Measurements from ENCODE around the gene MAPKAPK3.

MAPKAPK3 gene

DNA sequence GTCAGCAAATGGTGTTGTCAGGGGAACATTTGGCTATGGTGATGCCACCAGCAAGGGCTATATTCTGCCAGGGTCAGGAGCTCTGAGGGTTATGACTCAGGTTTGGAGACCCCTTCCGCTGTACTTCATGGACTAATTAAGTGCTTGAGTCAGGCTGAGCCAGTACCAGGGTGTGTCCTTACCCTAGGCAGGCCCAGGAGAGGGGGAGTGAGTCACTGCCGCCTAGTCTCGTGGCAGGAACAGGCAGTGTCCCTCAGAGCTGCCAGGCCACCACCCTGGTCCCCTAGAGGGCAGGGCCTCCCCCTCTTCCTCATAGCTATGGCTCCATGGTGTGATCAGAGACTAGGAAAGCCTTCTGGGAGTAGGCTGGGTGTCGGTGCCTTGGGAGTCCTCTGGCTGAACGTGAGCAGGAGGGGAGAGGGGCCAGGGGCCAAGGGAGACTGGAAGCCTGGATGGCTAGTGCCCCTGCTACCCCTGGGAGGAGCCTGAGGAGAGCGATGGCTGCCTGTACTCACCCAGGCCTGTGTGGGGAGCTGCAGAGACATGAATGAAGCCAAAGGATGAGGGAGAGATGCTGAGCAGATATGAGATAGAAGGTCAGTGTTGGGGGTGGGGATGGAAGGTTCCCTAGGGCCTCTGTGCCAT lies 10.6 kb downstream of the MAPKAPK3 start:
- peak; percentile 86 to 88 for DNase-seq

DNA sequence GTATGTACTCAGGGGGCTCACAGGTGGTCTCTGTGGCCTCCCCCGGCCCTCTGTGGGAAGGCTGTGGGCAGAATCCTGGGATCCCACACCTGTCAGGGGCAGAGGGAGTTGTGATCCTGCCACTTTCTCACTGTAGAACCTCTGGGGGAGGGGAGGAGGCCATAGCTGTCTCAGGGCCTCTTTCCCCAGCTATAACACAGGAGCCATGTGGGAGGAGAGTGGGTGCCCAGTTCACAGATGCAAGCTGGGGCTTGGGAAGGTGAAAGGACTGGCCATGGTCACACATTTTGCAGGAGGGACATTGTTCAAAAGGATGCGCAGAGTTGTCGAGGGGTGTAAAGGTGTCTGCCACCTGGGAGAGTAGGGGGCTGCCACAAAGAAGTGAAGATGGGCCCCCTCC lies 11.7 kb downstream of the MAPKAPK3 start:
- DNase-seq: no peak

DNA sequence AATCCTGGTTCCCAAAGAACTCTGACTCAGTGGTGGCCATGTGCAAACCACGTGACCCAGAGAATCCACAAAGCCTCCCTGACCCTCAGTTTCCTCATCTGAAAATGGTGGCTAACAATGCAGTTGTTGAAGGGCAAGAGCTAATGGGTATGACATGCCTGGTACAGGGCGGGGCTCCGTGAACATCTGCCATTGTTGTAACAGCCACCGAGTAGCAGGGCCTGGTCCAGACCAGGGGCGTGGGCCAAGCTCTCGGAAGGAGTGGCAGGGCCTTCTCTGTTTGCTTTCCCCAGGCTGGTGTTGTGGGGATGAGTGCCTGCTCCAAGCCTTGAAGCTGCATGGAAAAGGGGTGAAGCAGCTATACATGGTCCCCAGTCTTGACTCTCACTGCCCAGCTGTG lies 13.4 kb downstream of the MAPKAPK3 start:
- DNase-seq: no peak

DNA sequence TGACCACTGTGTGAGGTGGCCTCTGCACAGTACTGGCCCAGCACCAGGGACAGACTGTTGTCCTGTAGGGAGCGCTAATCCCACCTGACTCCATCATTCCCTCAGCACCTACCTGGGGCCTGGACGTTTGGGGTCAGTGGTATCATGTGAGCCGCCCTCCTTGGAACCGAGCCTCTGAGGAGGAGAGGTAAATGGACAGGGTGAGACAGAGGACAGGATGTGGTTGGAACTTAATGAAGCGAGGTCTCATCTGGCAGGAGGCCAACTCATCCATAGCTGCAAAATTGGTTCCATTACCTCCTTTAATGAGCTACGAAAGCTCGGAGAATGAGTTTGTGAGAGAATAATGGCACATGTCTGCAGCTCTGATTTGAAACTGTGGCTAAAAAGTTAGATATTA lies 13.9 kb downstream of the MAPKAPK3 start:
- no peak for DNase-seq

DNA sequence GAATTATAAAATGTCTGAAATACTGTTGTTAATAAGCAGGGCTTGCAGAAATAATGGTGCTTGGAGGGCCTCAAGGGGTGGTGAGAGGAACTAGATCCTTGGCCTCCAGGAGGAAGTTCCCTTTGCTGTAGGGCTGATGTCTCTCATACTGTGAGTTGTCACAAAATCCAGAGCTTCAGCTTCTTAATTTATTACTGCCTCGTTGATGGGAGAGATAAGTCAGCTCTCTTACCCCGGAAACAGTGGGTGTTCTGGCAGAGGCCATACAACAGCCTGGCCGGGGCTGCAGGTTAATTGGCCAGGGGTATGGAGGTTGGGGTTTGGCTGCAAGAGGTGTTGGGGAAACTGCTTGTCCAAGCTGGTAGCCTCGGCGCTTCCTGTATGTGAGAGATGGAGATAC lies 15.5 kb downstream of the MAPKAPK3 start:
- DNase-seq: peak; percentile 78

DNA sequence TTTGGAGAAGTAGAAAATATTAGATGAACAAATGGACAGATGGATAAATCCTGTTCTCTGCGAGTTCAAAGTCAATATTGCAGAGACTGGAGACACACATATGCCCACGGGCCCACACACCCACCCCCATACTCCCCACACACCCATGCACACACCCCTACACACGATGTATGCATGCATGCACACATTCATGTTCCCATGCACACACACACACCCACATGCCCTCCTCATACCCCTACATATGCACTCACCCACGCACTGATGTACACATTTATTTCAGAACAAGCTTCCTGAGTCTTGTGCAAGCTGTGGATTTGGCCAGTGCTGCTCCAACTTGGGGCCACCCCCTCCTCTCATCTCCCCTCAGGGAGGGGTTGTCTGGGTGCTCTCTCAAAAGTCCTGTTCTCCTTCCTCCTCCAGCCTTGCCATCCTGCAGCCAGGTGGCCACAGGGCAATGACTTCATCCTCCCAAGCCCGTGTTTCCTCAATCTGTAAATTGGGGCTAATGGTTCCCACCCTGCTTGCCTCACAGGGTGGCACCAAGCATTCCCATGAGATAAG lies 16.4 kb downstream of the MAPKAPK3 start:
- DNase-seq: peak; percentile 43 to 67

DNA sequence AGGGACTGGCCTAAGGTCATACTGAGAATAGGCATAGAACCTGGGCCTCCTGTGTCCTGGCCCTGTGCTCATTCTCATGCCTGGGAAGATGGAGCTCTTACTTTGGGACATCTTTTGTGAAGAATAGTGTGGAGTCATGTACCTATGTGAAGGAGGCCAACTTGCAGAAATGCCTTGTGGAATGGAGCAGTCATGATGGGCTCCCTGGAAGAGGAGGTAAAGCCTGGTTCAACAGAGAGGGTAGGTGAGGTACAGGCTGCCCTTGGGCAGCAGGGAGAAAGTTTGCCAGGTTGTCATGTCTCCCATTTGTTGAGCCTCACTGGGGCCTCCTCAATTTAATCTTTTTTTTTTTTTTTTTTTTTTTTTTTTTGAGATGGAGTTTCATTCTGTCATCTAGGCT lies 18.1 kb downstream of the MAPKAPK3 start:
- DNase-seq: no peak

DNA sequence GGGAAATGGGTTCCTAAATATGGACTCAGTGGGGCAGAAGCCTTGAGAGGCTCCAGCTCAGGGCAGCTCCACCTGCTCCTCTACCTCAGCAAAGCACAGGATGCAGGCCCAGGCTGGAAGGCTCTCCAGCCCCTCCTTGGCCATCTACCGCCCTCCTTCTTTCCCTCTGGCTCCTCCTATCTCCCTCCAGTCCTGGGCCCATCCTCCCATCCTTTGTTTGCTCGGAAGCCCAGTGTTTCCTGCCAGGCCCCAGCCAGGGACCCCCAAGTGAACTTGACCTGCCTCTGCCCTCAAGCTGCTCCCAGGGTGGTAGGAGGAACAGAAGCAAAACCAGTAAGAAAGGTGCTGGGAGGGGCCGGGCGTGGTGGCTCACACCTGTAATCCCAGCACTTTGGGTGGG lies 20.1 kb downstream of the MAPKAPK3 start:
- no peak for DNase-seq

DNA sequence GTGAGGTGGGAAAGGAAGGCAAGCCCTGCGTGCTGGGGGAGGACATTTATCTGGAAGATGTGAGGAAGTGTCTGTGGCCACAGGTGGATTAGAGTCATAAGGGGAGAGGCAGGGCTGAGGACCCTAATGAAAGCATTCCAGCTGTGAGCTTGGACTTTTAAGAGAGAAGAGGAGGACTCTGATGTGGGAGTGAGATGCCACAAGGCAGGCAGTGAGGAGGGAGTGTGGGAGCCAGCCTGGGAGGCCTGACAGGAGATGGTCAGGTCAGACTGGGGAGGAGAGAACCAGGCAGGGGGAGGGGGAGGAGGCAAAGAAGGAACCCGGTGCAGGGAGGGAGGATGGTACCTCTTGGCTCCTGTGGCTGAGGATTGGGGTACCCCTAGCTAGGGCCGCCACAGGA lies 21.0 kb downstream of the MAPKAPK3 start:
- DNase-seq: no peak

DNA sequence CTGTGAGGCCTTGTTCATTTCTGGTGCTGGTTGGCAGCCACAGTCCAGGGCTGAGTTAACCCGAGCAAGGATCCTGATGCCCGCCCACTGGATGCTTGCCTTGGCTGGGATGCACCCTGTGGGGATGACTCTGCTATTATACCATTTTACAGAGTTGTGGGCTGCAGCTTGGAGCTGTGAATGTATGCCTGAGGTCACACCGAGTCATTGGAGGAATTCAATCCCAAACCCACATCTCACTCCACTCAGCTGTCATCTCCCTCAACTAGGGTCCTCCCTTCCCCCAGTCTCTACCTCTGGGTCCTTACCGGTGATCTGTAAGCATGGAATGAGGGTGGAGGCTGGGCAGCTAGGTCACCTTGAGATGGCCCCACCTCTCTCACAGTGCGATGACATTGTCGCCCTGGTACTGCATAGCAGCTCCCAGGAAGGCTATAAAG lies 22.1 kb downstream of the MAPKAPK3 start:
- DNase-seq: peak in 1 of 2 donors; percentile 71

DNA sequence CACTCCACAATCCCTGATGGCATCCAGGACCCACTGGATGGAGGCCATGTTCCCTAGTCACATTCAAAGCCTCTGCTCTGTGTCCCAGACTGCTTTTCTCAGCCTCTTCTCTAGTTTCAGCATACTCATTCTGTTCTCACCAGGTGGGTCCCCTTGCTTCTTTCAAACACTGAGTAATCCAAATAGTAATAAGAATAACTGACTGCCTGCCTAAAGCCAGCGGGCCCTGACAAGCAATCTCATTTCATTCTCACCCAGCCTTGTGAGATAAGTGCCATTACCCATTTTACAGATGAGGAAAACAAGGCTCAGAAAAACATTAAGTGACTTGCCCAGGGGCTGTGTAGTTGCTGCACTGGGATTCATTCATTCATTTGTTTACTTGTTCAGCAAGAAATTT lies 25.4 kb downstream of the MAPKAPK3 start:
- DNase-seq: no peak

DNA sequence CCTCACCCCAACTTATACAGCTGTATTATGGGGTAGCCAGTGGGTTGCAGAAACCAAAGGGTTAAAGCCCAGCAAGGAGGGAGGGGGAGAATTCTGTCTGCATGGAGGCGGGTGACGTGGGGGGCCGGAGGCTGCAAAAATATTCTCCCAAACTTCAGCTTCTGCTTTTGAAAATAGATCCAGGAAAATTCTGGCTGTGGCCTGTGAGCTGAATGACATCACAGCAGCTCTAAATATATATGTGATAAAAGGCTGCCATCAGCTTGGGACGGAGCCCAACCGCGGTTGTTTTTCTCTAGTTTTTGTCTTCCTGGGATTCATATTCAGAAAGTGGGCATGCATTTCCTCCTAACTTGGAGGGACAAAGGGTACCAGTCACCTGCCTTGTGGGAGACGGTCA lies 27.6 kb downstream of the MAPKAPK3 start:
- DNase-seq: no peak

DNA sequence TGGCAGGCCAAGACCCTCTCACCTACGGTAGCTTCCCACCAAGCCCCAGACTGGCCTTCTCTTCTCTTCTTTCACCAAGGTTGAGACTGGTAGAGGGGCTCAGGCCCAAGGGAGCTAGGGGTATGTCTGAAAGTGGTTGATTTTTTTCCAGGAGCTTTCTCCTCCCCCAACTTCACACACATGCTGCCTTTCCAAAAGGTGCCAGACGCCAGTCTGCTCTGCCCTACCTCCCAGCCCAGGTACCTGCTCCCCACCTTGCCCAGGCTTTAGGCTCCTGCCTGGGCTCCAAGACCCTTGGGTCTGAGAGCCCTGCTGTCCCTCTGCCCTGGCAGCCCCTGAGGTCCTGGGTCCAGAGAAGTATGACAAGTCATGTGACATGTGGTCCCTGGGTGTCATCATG lies 28.4 kb downstream of the MAPKAPK3 start:
- no peak for DNase-seq

DNA sequence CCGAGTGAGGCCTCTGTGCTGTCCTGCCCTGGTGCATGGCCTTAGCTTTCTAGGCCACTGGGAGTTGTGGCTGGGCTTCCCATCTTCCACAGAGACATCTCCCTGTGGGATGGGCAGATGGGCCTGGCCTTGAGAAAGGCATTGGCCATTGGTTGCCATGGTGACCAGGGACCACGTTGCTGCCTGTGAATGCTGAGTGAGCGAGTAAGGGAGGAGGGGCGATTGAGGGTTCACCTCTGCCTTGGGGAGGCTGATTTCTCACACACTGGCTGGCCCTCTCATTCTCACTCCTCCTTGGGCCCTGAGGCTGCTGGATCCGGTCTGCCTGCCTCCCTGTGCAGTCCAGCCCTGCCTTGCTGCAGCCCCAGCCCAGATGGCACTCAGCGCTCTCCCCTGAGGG lies 31.4 kb downstream of the MAPKAPK3 start:
- no peak for DNase-seq

DNA sequence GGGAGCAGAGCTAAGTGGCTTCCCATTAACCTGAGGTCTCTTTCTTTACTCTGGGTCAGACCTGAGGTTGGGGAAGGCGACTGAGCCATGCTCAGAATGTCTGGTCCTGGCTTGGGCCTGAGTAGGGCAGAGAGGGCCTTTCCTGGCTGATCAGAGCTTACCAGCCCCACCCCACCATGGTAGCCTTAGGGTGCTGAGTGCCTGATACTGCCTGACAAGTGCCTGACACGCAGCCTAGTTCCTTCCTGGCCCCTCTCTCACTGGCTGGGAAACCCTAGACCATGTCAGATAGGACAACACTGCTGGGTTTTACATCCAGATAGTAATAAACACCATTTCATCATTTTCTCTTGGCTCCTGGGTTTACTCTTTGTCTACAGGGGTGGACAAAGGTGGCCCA lies 32.0 kb downstream of the MAPKAPK3 start:
- no peak for DNase-seq

DNA sequence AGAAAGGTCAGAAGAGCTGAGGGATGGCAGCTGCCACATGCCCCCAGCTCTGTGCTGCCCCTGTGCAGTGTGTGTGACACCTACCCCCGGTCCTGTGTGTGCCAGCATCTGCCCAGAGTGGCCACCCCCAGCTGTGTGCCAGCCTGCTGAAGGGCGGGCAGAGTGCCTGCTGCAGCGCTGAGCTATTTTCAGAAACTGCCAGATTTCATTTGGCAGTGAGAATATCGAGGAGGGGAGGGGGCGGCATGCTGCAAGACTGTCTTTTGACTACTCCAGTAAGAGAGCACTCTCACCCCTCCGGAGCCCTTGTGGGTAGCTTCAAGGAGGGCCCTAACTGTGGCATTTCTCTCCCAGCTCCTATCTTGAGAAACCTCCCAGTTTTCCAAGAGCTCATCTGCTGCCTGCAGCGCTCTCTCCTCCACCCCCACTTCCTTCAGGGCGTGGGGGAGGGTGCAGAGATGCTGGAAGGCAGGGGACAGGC lies 32.5 kb downstream of the MAPKAPK3 start:
- DNase-seq: no peak

DNA sequence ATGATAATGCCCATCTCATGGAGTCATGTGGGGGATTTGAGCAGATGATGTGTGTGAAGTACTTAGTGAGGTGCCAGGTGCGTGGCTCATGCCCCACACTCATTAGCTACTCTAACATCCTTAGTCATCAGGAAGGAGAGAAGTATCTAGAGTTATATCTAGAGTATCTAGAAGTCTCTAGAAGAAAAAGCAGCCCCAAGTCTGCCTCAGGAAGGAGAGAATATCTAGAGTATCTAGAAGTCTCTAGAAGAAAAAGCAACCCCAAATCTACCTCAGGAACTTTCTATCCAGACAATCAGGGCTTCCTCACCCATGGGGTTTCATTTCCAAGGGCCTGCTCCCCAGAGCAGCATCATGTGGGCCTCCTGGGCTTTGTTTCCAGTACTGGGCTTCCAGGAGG lies 33.1 kb downstream of the MAPKAPK3 start:
- no peak for DNase-seq

DNA sequence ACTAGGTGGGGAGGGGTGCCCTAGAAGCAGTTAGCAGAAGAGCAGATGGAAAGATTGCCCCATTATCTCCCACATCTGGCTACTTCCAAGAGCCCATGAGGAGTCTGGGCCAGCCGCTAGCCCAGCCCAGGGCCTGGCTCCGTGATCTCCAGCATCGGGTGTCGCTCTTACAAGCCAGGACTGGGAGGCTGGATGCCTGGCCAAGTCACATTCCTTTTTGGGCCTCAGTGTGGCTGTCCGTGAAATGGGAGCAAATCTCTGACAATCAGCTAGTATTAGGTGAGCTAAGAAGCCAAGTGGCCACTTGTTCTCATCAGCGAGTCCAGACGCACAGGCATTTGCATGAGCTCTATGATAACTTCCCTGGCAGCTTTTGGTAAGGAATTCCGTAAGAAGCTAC lies 34.5 kb downstream of the MAPKAPK3 start:
- DNase-seq: no peak

DNA sequence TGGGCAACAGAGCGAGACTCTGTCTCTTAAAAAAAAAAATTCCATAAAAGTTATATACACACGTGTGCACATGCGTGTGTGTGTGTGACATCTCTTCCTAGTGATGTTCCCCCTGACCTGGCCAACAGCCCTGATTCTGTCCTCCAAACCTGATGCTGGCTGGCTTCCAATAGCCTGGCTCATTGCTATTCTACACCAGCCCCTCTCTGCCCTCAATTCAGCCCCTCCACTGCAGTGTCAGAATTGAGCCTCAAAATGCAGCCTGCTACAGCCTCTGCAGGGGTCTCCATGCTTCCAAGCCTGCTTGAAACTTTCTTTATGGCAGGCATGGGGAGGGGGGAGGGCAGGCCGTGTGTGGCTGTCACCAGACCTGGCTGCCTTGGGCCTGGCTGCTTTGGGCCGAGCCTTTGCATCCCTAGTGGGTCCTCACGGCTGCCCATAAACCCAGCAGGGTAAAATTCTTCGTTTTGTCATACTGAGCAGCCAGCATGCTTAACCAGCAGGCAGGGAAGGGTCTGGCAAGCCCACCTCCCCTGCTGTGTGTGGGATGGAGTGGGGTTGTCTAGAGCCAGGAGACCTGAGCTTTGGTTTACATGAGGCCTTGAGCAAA lies 35.1 kb downstream of the MAPKAPK3 start:
- no peak for DNase-seq

DNA sequence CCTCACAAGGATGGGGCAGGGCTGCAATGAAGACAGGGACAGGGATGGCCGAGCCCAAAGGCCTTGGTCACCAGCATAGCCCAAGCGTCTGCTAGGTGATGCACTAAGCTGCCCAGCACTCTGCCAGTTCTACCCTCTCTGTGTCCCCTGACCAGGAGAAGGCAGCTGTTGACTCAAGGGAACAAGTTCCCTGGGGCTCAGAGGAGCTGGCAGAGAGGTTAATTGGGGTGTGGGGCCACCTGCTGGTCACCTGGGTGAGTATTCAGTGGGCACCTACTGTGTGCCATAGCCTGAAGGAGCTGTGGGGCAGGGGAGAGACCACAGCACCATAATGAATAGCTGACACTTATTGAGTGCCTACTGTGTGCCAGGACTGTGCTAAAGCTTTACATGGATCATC lies 35.8 kb downstream of the MAPKAPK3 start:
- DNase-seq: peak in 1 of 2 donors; percentile 51

DNA sequence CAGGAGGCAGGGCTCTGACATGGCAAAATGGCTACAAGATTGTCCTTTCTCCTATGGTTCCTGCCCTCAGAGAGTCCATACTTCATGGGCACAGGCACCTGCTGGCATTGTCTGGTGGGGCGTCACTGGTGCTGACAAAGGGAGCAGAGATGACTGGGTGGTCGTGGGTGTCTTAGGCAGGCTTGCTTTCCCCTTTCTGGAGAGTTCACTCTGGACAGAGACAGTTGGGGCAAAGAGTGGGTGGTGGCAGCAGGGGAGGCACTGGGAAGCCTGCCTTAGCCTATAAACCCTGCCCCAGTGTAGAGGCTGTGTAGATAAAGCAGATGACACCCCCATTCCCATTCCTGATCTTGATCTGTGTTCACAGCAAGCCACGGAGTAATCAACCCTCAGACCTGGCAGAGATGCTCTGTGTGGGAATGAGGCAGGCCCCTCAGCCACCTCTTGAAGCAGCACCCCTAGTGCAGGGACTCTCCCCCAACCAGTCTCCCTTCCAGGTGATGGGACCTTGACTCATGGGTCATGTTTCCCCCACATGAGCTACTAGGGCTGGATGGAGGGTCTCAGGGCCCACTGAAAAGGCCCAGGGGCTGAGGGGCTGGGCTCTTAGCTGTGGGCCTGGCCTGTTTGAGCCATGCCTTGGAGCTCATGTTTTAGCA lies 37.1 kb downstream of the MAPKAPK3 start:
- peak in 1 of 2 donors; percentile 43 for DNase-seq

DNA sequence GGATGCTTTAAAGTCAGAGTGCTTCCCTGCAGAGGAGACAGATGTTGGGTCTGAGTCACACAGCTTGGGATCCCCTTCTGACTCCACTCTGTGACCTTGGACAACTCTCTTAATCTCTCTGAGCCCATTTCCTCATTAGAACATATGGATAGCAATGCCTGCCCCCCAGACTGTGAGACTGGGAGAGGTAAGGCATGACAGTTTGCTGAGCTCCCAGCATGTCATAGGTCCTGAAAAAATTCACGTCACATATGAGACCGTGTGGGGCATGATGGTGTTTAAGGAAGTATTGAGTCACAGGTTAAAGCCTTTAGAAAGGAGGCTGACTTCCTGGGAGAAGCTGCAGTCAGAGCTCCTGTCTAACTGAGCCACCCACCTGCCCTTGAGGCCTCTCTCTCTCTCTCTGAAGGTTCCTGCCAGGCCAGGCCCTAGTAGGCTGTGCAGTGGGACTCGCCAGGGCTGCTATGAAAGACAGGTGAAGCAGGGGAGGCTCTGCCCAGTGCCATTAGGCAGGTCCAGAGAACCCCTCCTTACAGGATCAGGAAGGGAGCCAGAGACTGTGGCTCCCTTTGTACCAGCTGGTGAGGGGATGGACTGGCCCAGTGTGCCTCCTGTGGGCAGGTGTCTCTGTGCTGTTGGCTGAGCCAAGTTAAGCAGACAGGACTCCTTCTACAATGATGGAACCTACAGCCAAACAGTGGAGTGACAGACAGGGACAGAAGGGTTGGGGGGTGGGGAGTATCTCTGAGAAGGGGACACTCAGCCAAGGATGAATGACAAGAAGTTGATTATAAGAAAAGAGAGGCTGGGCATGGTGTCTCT lies 38.3 kb downstream of the MAPKAPK3 start:
- peak; percentile 55 to 76 for DNase-seq

All from inflammatory macrophage (primary cell).